OCI-LY7 (cell line): ENCODE measurements around the gene CHST14. TPM values are rescaled to one million over a fixed set of nuclear protein-coding genes. Genes with fewer than 3 reads are reported as not detected.

Experiments used
- BruUV-seq: library from RNA; stranded (reverse); fragments of 400-500 nt; replicated peaks from 2 replicates; lab custom pipeline; 2021; lab: Mats Ljungman, UMichigan
- CTCF ChIA-PET: fragments of 300-600 bp; sonication (Branson Sonifier 250); formaldehyde crosslinking; loops from one replicate; lab custom pipeline; 2022; ENCODE audit warnings: antibody characterized with exemption; ENCODE audit not compliant: unreplicated experiment; lab: Charles Lee
- POLR2A ChIA-PET: fragments of 300-600 bp; sonication (Branson Sonifier 250); formaldehyde crosslinking; loops from one replicate; lab custom pipeline; 2022; ENCODE audit warnings: antibody characterized with exemption; lab: Charles Lee
- DNase-seq: peaks from one replicate; pipeline ENCODE4 v3.0.0-alpha.2; 2015; ENCODE audit warnings: low spot score
- H2AFZ ChIP-seq: fragments of 200-600 bp; sonication (generic), shearing (Covaris generic); 2 replicates; pipeline ENCODE4 v1.6.1; 2014; ENCODE audit warnings: mild to moderate bottlenecking, antibody characterized with exemption, low read length, moderate library complexity
- H3K27ac ChIP-seq: fragments of 200-600 bp; sonication (generic); 2 replicates; pipeline ENCODE4 v1.5.1; 2014; ENCODE audit warnings: mixed run types, low read depth, mild to moderate bottlenecking, moderate library complexity, low read length, inconsistent platforms; ENCODE audit not compliant: poor library complexity, severe bottlenecking
- H3K36me3 ChIP-seq: fragments of 200-600 bp; sonication (generic); 2 replicates; pipeline ENCODE4 v1.6.1; 2014; ENCODE audit warnings: mild to moderate bottlenecking, antibody characterized with exemption, low read length, moderate library complexity, mixed read lengths; ENCODE audit not compliant: insufficient read depth
- H3K4me1 ChIP-seq: fragments of 200-600 bp; sonication (generic); 2 replicates; pipeline ENCODE4 v1.5.1; 2014; ENCODE audit warnings: mild to moderate bottlenecking, low read length; ENCODE audit not compliant: insufficient read depth, poor library complexity, severe bottlenecking
- H3K4me2 ChIP-seq: fragments of 200-600 bp; sonication (generic); 2 replicates; pipeline ENCODE4 v1.6.1; 2014; ENCODE audit warnings: mild to moderate bottlenecking, low read length
- H3K4me3 ChIP-seq: fragments of 200-600 bp; sonication (generic); 2 replicates; pipeline ENCODE4 v1.5.1; 2014; ENCODE audit warnings: mild to moderate bottlenecking, low read depth, low read length; ENCODE audit not compliant: poor library complexity, severe bottlenecking
- H3K79me2 ChIP-seq: fragments of 200-600 bp; sonication (generic); 2 replicates; pipeline ENCODE4 v1.6.1; 2016; ENCODE audit warnings: low read depth, mild to moderate bottlenecking, low read length, moderate library complexity, mixed read lengths; ENCODE audit not compliant: insufficient read depth
- H3K9me2 ChIP-seq: fragments of 200-600 bp; sonication (generic); 2 replicates; pipeline ENCODE4 v1.6.1; 2016; ENCODE audit warnings: mild to moderate bottlenecking, low read length, mixed read lengths; ENCODE audit not compliant: insufficient read depth
- H3K9me3 ChIP-seq: fragments of 200-600 bp; sonication (generic); 2 replicates; pipeline ENCODE4 v1.6.1; 2014; ENCODE audit warnings: mild to moderate bottlenecking, mixed run types, low read length, mixed read lengths
- H4K20me1 ChIP-seq: fragments of 200-600 bp; sonication (generic); 2 replicates; pipeline ENCODE4 v1.6.1; 2014; ENCODE audit warnings: mild to moderate bottlenecking, antibody characterized with exemption, low read length, moderate library complexity, mixed read lengths; ENCODE audit not compliant: insufficient read depth
- CTCF ChIP-seq: fragments of 200-600 bp; sonication (generic); conservative IDR thresholded peaks from 2 replicates; pipeline ENCODE4 v1.5.1; 2014; ENCODE audit warnings: mild to moderate bottlenecking, antibody characterized with exemption, low read length, moderate library complexity, mixed read lengths
- EZH2phosphoT487 ChIP-seq: fragments of 200-600 bp; sonication (generic); IDR thresholded peaks from 2 replicates; pipeline ENCODE4 v1.6.1; 2018; ENCODE audit warnings: low read depth, borderline replicate concordance, mild to moderate bottlenecking, mixed run types, antibody characterized with exemption, low read length, moderate library complexity, mixed read lengths
- intact Hi-C: fragments of 100-400 bp; cut with micrococcal nuclease; formaldehyde crosslinking; loops from one replicate; pipeline ENCODE4 v1.10.0; 2022; ENCODE audit not compliant: unreplicated experiment
- total RNA-seq, 2 experiments: library from RNA; depleted of rRNA in 1 of 2; stranded (reverse); fragments of >200 nt in 1 of 2; shearing (Covaris generic) in 1 of 2; gene quantifications; 2 replicates each; pipeline ENCODE4 v1.2.3, GENCODE V29; 2014 to 2022

CHST14 gene
- total RNA-seq, 2 experiments from 2014 or later: 7.3 to 15.3 TPM

GRCh38 chr15:40435023-40435709 lies 35.6 kb upstream of the CHST14 start:
- no peak overlapping the region for H2AFZ ChIP-seq
- intact Hi-C loops: no loop called here
- POLR2A ChIA-PET: no interaction called here
- no peak overlapping the region for H3K4me3 ChIP-seq
- H3K79me2 ChIP-seq: no peaks in the 10 kb centered on the region
- no peak for TF ChIP-seq CTCF
- TF ChIP-seq EZH2phosphoT487: no peak
- H3K9me2 ChIP-seq: no peaks in the 10 kb centered on the region
- H3K36me3 ChIP-seq: no peaks in the 10 kb centered on the region
- no peaks in the 10 kb centered on the region for H4K20me1 ChIP-seq
- BruUV-seq: no TSS peak
- no peak for DNase-seq
- no peaks in the 10 kb centered on the region for H3K9me3 ChIP-seq
- CTCF ChIA-PET: no interaction called here
- H3K4me1 ChIP-seq: peaks cover 10% of the 10 kb centered on the region
- no peak overlapping the region for H3K27ac ChIP-seq
- no peak overlapping the region for H3K4me2 ChIP-seq

- CTCF ChIA-PET: interaction anchor here (0.5 kb wide), 1 partner anchor 370 kb away, joined by 3 read pairs; no protein-coding TSS in a partner anchor
- intact Hi-C loops: no loop called here
- no peaks in the 10 kb centered on the region for H3K9me2 ChIP-seq
- H3K4me2 ChIP-seq: no peak overlapping the region
- BruUV-seq: no TSS peak
- no peak overlapping the region for H3K4me3 ChIP-seq
- DNase-seq: no peak
- H3K36me3 ChIP-seq: no peaks in the 10 kb centered on the region
- no peaks in the 10 kb centered on the region for H3K9me3 ChIP-seq
- H3K79me2 ChIP-seq: no peaks in the 10 kb centered on the region
- H3K4me1 ChIP-seq: peaks cover 12% of the 10 kb centered on the region
- H4K20me1 ChIP-seq: no peaks in the 10 kb centered on the region
- TF ChIP-seq EZH2phosphoT487 (no peak), CTCF (no peak)
- H2AFZ ChIP-seq: no peak overlapping the region
- POLR2A ChIA-PET: no interaction called here
- no peak overlapping the region for H3K27ac ChIP-seq
Measured at GRCh38 chr15:40435710-40436089, 35.1 kb upstream of the CHST14 start.
